GM20000 (cell line): Measurements from ENCODE around the gene DUSP22.

Experiments used
- DNase-seq: peaks from one replicate; pipeline ENCODE4 v3.0.0; 2012; ENCODE audit warnings: low spot score
- CTCF ChIP-seq: IDR thresholded peaks from 2 replicates; pipeline ENCODE4 v1.5.1; 2012; ENCODE audit warnings: mild to moderate bottlenecking, control low read depth; ENCODE audit errors: extremely low read depth, missing control alignments

DUSP22 gene

GRCh38 chr6:358432-358831 is 66.1 kb downstream of the DUSP22 start:
- TF ChIP-seq CTCF: no peak
- no peak for DNase-seq

- no peak for TF ChIP-seq CTCF
- no peak for DNase-seq
These were observed 66.6 kb downstream of the DUSP22 start for GRCh38 chr6:358847-359246.

GRCh38 chr6:359261-360035 is 67.2 kb downstream of the DUSP22 start:
- DNase-seq: no peak
- no peak for TF ChIP-seq CTCF

GRCh38 chr6:360349-360748 is 68.1 kb downstream of the DUSP22 start:
- TF ChIP-seq CTCF: no peak
- no peak for DNase-seq

- TF ChIP-seq CTCF: no peak
- DNase-seq: no peak
These were observed 68.6 kb downstream of the DUSP22 start for GRCh38 chr6:360764-361373.

GRCh38 chr6:361411-362132 is 69.3 kb downstream of the DUSP22 start:
- no peak for DNase-seq
- no peak for TF ChIP-seq CTCF
